Naive thymus-derived CD4-positive, alpha-beta T cell (primary cell): Measurements from ENCODE around the gene NRG3. TPM values are rescaled to one million over a fixed set of nuclear protein-coding genes. Genes with fewer than 3 reads are reported as not detected.

ENCODE experiments used
- ATAC-seq: fragments of 150-1000 bp; cut with Tn5 transposase; 2 replicates; pipeline ENCODE4 v1.10.0; 2021; ENCODE audit warnings: mild to moderate bottlenecking, moderate library complexity
- CTCF ChIA-PET: fragments of 350-600 bp; sonication (Branson Sonifier 250); formaldehyde crosslinking; loops from one replicate; lab custom pipeline; 2021; ENCODE audit warnings: antibody characterized with exemption; lab: Charles Lee
- POLR2A ChIA-PET: fragments of 350-600 bp; sonication (Branson Sonifier 250); formaldehyde crosslinking; loops from one replicate; lab custom pipeline; 2021; ENCODE audit warnings: antibody characterized with exemption, inconsistent platforms; lab: Charles Lee
- DNase-seq, 9 donors: peaks; one replicate each; pipeline versions ENCODE4 v3.0.0 to v3.0.0-alpha.2; 2020 to 2022; ENCODE audit warnings: mixed read lengths in 1 of 9
- H3K27ac ChIP-seq: one replicate; pipeline ENCODE4 v1.7.0; 2013; ENCODE audit warnings: mild to moderate bottlenecking, low read depth, low read length, moderate library complexity
- H3K27me3 ChIP-seq, 2 donors: one replicate each; pipeline ENCODE4 v1.7.0; 2013; ENCODE audit warnings: low read length in 2 of 2, mild to moderate bottlenecking in 2 of 2, moderate library complexity in 2 of 2; ENCODE audit not compliant: control insufficient read depth in 2 of 2, insufficient read depth in 2 of 2
- H3K36me3 ChIP-seq, 3 experiments: 1 replicate in 2 of 3; 2 replicates in 1 of 3; pipeline ENCODE4 v1.7.0; 2013; ENCODE audit warnings: low read length in 3 of 3, mild to moderate bottlenecking in 3 of 3, moderate library complexity in 1 of 3; ENCODE audit not compliant: insufficient read depth in 3 of 3, control insufficient read depth in 2 of 3
- H3K4me1 ChIP-seq, 2 donors: one replicate each; pipeline ENCODE4 v1.7.0; 2013; ENCODE audit warnings: low read length in 2 of 2, mild to moderate bottlenecking in 2 of 2, moderate library complexity in 1 of 2; ENCODE audit not compliant: control insufficient read depth in 2 of 2, insufficient read depth in 2 of 2
- H3K4me3 ChIP-seq: 2 replicates; pipeline ENCODE4 v1.7.0; 2013; ENCODE audit warnings: mild to moderate bottlenecking, low read length
- H3K9me3 ChIP-seq, 3 experiments: 1 replicate in 2 of 3; 2 replicates in 1 of 3; pipeline ENCODE4 v1.7.0; 2013; ENCODE audit warnings: low read length in 3 of 3; ENCODE audit not compliant: control insufficient read depth in 2 of 3
- H3K27ac Mint-ChIP-seq, 9 donors: one replicate each; pipeline ENCODE4 v1.8.0; 2020 to 2022; ENCODE audit warnings: mixed read lengths in 9 of 9, mild to moderate bottlenecking in 8 of 9, moderate library complexity in 5 of 9, inconsistent platforms in 2 of 9
- H3K27me3 Mint-ChIP-seq, 5 donors: one replicate each; pipeline ENCODE4 v1.8.0; 2021 to 2022; ENCODE audit warnings: mixed read lengths in 5 of 5, mild to moderate bottlenecking in 1 of 5
- H3K36me3 Mint-ChIP-seq, 5 donors: one replicate each; pipeline ENCODE4 v1.8.0; 2020 to 2022; ENCODE audit warnings: mixed read lengths in 5 of 5, mild to moderate bottlenecking in 3 of 5, inconsistent platforms in 1 of 5
- H3K4me1 Mint-ChIP-seq, 7 donors: one replicate each; pipeline ENCODE4 v1.8.0; 2020 to 2022; ENCODE audit warnings: mixed read lengths in 7 of 7, mild to moderate bottlenecking in 3 of 7, inconsistent platforms in 1 of 7
- H3K4me3 Mint-ChIP-seq, 10 donors: one replicate each; pipeline ENCODE4 v1.8.0; 2020 to 2022; ENCODE audit warnings: mild to moderate bottlenecking in 10 of 10, mixed read lengths in 10 of 10, moderate library complexity in 6 of 10, inconsistent platforms in 2 of 10
- H3K9me3 Mint-ChIP-seq, 11 donors: one replicate each; pipeline ENCODE4 v1.8.0; 2020 to 2022; ENCODE audit warnings: mixed read lengths in 11 of 11, mild to moderate bottlenecking in 4 of 11, inconsistent platforms in 1 of 11, moderate library complexity in 1 of 11
- intact Hi-C, 2 donors: fragments of 100-400 bp; cut with micrococcal nuclease; formaldehyde crosslinking; loops; one replicate each; pipeline ENCODE4 v1.15.1; 2023
- polyA plus RNA-seq, 2 donors: library from polyadenylated mRNA; unstranded; fragments of 300-500 nt; fragmentation: Illumina TruSeq; gene quantifications; one replicate each; pipeline ENCODE4 v1.2.3, GENCODE V29; 2021
- total RNA-seq, 6 experiments: library from RNA in 5 of 6; stranded (reverse) in 5 of 6; gene quantifications; 1 replicate in 5 of 6; 2 replicates in 1 of 6; pipeline ENCODE4 v1.2.3 and lab custom pipeline; 2021 to 2026

NRG3 gene
- total and polyA plus RNA-seq, 7 experiments from 2014 or later = not detected

GRCh38 chr10:82622479-82622878 is 747.5 kb downstream of the NRG3 start:
- Histone ChIP-seq H3K4me3 (no peak overlapping the region), H3K27me3 (no peaks in the 10 kb centered on the region), H3K4me1 (no peaks in the 10 kb centered on the region), H3K9me3 (no peaks in the 10 kb centered on the region), H3K36me3 (no peaks in the 10 kb centered on the region), H3K27ac (no peak overlapping the region)
- intact Hi-C loops = no loop called here
- no peaks in the 10 kb centered on the region for H3K27me3 Mint-ChIP-seq
- H3K27ac Mint-ChIP-seq = no peak overlapping the region
- no peak overlapping the region for H3K4me3 Mint-ChIP-seq
- DNase-seq = no peak
- H3K4me1 Mint-ChIP-seq = peaks cover 0 to 1% (median 0%) of the 10 kb centered on the region in 7 donors
- no peaks in the 10 kb centered on the region for H3K36me3 Mint-ChIP-seq
- POLR2A ChIA-PET = no interaction called here
- CTCF ChIA-PET = no interaction called here
- no peak for ATAC-seq
- H3K9me3 Mint-ChIP-seq = peaks cover 0 to 9% (median 2%) of the 10 kb centered on the region in 11 donors

GRCh38 chr10:82625512-82626189 is 750.7 kb downstream of the NRG3 start:
- H3K9me3 ChIP-seq = no peaks in the 10 kb centered on the region
- no peak overlapping the region for H3K27ac Mint-ChIP-seq
- H3K4me1 ChIP-seq = no peaks in the 10 kb centered on the region
- DNase-seq (no peak), ATAC-seq (no peak)
- H3K4me3 ChIP-seq = no peak overlapping the region
- peaks cover 0 to 17% (median 5%) of the 10 kb centered on the region in 11 donors for H3K9me3 Mint-ChIP-seq
- no peaks in the 10 kb centered on the region for H3K36me3 Mint-ChIP-seq
- no peak overlapping the region for H3K27ac ChIP-seq
- no peaks in the 10 kb centered on the region for H3K36me3 ChIP-seq
- H3K27me3 Mint-ChIP-seq = no peaks in the 10 kb centered on the region
- H3K27me3 ChIP-seq = no peaks in the 10 kb centered on the region
- CTCF ChIA-PET = no interaction called here
- intact Hi-C loops = no loop called here
- no peak overlapping the region for H3K4me3 Mint-ChIP-seq
- peaks cover 0 to under 1% (median 0%) of the 10 kb centered on the region in 7 donors for H3K4me1 Mint-ChIP-seq
- POLR2A ChIA-PET = no interaction called here

GRCh38 chr10:82628373-82628772 is 753.4 kb downstream of the NRG3 start:
- Mint-ChIP-seq H3K4me3 (no peak overlapping the region), H3K9me3 (peaks cover 0 to 26% (median 5%) of the 10 kb centered on the region in 11 donors), H3K27me3 (no peaks in the 10 kb centered on the region), H3K36me3 (no peaks in the 10 kb centered on the region), H3K27ac (no peak overlapping the region), H3K4me1 (no peaks in the 10 kb centered on the region)
- ChIA-PET POLR2A (no interaction called here), CTCF (no interaction called here)
- intact Hi-C loops = no loop called here
- Histone ChIP-seq H3K4me3 (no peak overlapping the region), H3K27ac (no peak overlapping the region), H3K27me3 (no peaks in the 10 kb centered on the region), H3K9me3 (no peaks in the 10 kb centered on the region), H3K36me3 (no peaks in the 10 kb centered on the region), H3K4me1 (no peaks in the 10 kb centered on the region)
- ATAC-seq (no peak), DNase-seq (no peak)

- H3K4me1 Mint-ChIP-seq = no peaks in the 10 kb centered on the region
- Histone ChIP-seq H3K4me1 (no peaks in the 10 kb centered on the region), H3K27me3 (no peaks in the 10 kb centered on the region), H3K27ac (no peak overlapping the region), H3K9me3 (peaks cover 0 to 3% (median 0%) of the 10 kb centered on the region in 3 experiments), H3K4me3 (no peak overlapping the region), H3K36me3 (no peaks in the 10 kb centered on the region)
- no peak for ATAC-seq
- H3K27ac Mint-ChIP-seq = no peak overlapping the region
- no peak for DNase-seq
- intact Hi-C loops = no loop called here
- H3K9me3 Mint-ChIP-seq = peaks cover 0 to 12% (median 4%) of the 10 kb centered on the region in 11 donors
- no peaks in the 10 kb centered on the region for H3K27me3 Mint-ChIP-seq
- no peaks in the 10 kb centered on the region for H3K36me3 Mint-ChIP-seq
- CTCF ChIA-PET = interaction anchor here (0.7 kb wide), 1 partner anchor 8 kb away, joined by 3 read pairs; no protein-coding TSS in a partner anchor
- POLR2A ChIA-PET = no interaction called here
- H3K4me3 Mint-ChIP-seq = no peak overlapping the region
These were observed 768.1 kb downstream of the NRG3 start for GRCh38 chr10:82643076-82643475.

- Mint-ChIP-seq H3K4me3 (no peak overlapping the region), H3K27ac (no peak overlapping the region), H3K9me3 (peaks cover 0 to 12% (median 4%) of the 10 kb centered on the region in 11 donors), H3K27me3 (no peaks in the 10 kb centered on the region), H3K36me3 (no peaks in the 10 kb centered on the region), H3K4me1 (no peaks in the 10 kb centered on the region)
- no peaks in the 10 kb centered on the region for H3K4me1 ChIP-seq
- peaks cover 0 to 3% (median 0%) of the 10 kb centered on the region in 3 experiments for H3K9me3 ChIP-seq
- ChIA-PET CTCF (interaction anchor here (0.7 kb wide), 1 partner anchor 9 kb away, joined by 3 read pairs; no protein-coding TSS in a partner anchor), POLR2A (no interaction called here)
- DNase-seq (no peak), ATAC-seq (no peak)
- no peak overlapping the region for H3K27ac ChIP-seq
- H3K4me3 ChIP-seq = no peak overlapping the region
- H3K36me3 ChIP-seq = no peaks in the 10 kb centered on the region
- intact Hi-C loops = no loop called here
- H3K27me3 ChIP-seq = no peaks in the 10 kb centered on the region
These were observed 768.6 kb downstream of the NRG3 start for GRCh38 chr10:82643601-82644000.

GRCh38 chr10:82645221-82645620 is 770.2 kb downstream of the NRG3 start:
- peaks cover 0 to 3% (median 0%) of the 10 kb centered on the region in 3 experiments for H3K9me3 ChIP-seq
- Mint-ChIP-seq H3K27me3 (no peaks in the 10 kb centered on the region), H3K4me3 (no peak overlapping the region), H3K36me3 (no peaks in the 10 kb centered on the region), H3K4me1 (no peaks in the 10 kb centered on the region), H3K9me3 (peaks cover 0 to 12% (median 4%) of the 10 kb centered on the region in 11 donors), H3K27ac (no peak overlapping the region)
- intact Hi-C loops = no loop called here
- ChIA-PET POLR2A (no interaction called here), CTCF (no interaction called here)
- H3K4me1 ChIP-seq = no peaks in the 10 kb centered on the region
- H3K27ac ChIP-seq = no peak overlapping the region
- H3K36me3 ChIP-seq = no peaks in the 10 kb centered on the region
- no peak for DNase-seq
- no peak overlapping the region for H3K4me3 ChIP-seq
- no peaks in the 10 kb centered on the region for H3K27me3 ChIP-seq
- no peak for ATAC-seq
